Osteocyte (in vitro differentiated cells): ENCODE results near the gene LTF. TPM values are rescaled to one million over a fixed set of nuclear protein-coding genes. Genes with fewer than 3 reads are reported as not detected.
A peak's percentile ranks its signal among the peaks of the same experiment; 100 is the strongest.

Experiments
- DNase-seq: peaks from one replicate; pipeline ENCODE4 v3.0.0; 2021; ENCODE audit warnings: mixed read lengths; ENCODE audit not compliant: unreplicated experiment; ENCODE audit errors: extremely low spot score
- H3K27ac Mint-ChIP-seq: one replicate; pipeline ENCODE4 v1.8.0; 2021; ENCODE audit warnings: mild to moderate bottlenecking, mixed read lengths; ENCODE audit not compliant: unreplicated experiment
- H3K27me3 Mint-ChIP-seq: one replicate; pipeline ENCODE4 v1.8.0; 2021; ENCODE audit warnings: mixed read lengths; ENCODE audit not compliant: unreplicated experiment
- H3K36me3 Mint-ChIP-seq: one replicate; pipeline ENCODE4 v1.8.0; 2021; ENCODE audit warnings: mixed read lengths; ENCODE audit not compliant: unreplicated experiment
- H3K4me1 Mint-ChIP-seq: one replicate; pipeline ENCODE4 v1.8.0; 2021; ENCODE audit warnings: mixed read lengths; ENCODE audit not compliant: unreplicated experiment
- H3K4me3 Mint-ChIP-seq: one replicate; pipeline ENCODE4 v1.8.0; 2021; ENCODE audit warnings: mild to moderate bottlenecking, moderate library complexity, mixed read lengths; ENCODE audit not compliant: unreplicated experiment
- H3K9me3 Mint-ChIP-seq: one replicate; pipeline ENCODE4 v1.8.0; 2021; ENCODE audit warnings: mixed read lengths; ENCODE audit not compliant: unreplicated experiment
- total RNA-seq: library from RNA; stranded (reverse); gene quantifications from 2 replicates; pipeline ENCODE4 v1.2.1, GENCODE V29; 2021
- TF ChIP-seq, protein P1 (sequence below): fragments of 200-600 bp; sonication (generic); IDR thresholded peaks from 2 replicates; pipeline ENCODE4 v1.5.0; 2021; ENCODE audit warnings: antibody characterized with exemption, mild to moderate bottlenecking, moderate library complexity

The LTF gene
- total RNA-seq, 1 donor from 2014 or later: not detected

DNA sequence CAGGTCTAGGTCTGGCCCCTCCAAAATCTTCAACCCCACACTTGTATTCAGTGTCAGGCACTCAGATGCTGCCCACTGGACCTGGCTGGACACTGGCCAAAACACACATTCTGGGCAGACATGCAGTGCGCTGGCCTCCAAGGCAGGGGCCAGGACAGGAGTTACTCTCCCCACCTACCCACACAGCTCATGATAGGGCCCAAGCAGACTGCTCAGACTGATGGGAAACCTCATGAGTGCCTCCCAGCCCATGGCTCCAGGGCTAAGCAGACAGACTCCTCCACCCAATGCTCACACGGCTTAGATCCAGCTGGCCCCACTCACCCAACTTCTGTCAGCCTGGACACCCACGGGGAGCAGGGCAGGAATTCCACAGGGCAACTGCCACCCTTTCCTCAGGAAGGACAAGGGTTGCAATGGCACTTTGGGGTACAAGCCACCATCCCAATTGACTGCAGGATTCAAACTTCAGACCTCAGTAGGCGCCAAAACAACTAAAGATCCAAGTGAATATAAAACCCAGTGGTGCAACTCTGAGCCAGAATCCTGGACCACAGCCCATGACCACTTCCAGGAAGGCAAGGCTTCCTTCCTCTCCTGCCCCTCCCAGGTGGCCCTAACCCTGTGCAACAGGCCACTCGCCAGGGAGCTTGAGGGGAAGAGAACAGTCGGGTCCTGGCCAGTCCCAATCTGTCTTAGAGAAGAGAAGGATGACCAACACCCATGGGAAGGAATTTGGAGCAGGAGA lies 1.4 kb downstream of the LTF start:
- no peaks in the 10 kb centered on the region for H3K4me1 Mint-ChIP-seq
- no peak overlapping the region for H3K27ac Mint-ChIP-seq
- H3K36me3 Mint-ChIP-seq: no peaks in the 10 kb centered on the region
- TF ChIP-seq, protein P1, sequence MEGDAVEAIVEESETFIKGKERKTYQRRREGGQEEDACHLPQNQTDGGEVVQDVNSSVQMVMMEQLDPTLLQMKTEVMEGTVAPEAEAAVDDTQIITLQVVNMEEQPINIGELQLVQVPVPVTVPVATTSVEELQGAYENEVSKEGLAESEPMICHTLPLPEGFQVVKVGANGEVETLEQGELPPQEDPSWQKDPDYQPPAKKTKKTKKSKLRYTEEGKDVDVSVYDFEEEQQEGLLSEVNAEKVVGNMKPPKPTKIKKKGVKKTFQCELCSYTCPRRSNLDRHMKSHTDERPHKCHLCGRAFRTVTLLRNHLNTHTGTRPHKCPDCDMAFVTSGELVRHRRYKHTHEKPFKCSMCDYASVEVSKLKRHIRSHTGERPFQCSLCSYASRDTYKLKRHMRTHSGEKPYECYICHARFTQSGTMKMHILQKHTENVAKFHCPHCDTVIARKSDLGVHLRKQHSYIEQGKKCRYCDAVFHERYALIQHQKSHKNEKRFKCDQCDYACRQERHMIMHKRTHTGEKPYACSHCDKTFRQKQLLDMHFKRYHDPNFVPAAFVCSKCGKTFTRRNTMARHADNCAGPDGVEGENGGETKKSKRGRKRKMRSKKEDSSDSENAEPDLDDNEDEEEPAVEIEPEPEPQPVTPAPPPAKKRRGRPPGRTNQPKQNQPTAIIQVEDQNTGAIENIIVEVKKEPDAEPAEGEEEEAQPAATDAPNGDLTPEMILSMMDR: no peak
- DNase-seq: peak; percentile 77
- H3K9me3 Mint-ChIP-seq: peaks cover 4% of the 10 kb centered on the region
- H3K27me3 Mint-ChIP-seq: peaks cover 40% of the 10 kb centered on the region
- no peak overlapping the region for H3K4me3 Mint-ChIP-seq

GRCh38 chr3:46462511-46462910 lies 2.2 kb downstream of the LTF start:
- H3K27me3 Mint-ChIP-seq: peaks cover 40% of the 10 kb centered on the region
- DNase-seq: no peak
- TF ChIP-seq, protein P1: no peak
- peaks cover 4% of the 10 kb centered on the region for H3K9me3 Mint-ChIP-seq
- H3K27ac Mint-ChIP-seq: no peak overlapping the region
- no peaks in the 10 kb centered on the region for H3K36me3 Mint-ChIP-seq
- no peak overlapping the region for H3K4me3 Mint-ChIP-seq
- no peaks in the 10 kb centered on the region for H3K4me1 Mint-ChIP-seq

DNA sequence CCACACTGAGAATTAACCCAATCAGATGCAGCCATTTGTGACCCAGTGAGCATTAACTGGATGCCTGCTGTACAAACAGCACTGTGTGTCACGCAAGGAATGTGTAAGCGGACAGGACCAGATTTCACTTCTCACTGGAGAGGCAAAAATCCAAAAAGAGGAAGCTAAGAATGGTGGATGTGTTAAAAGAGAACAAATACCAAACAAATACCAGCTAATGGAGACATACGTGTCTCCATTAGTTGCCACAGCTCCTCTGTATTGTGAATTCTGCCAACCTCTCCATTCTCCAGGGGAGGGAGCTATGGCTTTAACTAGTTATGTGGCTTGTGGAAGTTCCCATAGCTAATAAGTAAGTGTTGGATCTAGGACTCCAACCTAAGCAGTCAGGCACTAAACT lies 2.6 kb downstream of the LTF start:
- TF ChIP-seq, protein P1: no peak
- Mint-ChIP-seq H3K9me3 (peaks cover 4% of the 10 kb centered on the region), H3K4me1 (no peaks in the 10 kb centered on the region), H3K27ac (no peak overlapping the region), H3K27me3 (peaks cover 39% of the 10 kb centered on the region), H3K4me3 (no peak overlapping the region), H3K36me3 (no peaks in the 10 kb centered on the region)
- DNase-seq: peak; percentile 36

- H3K36me3 Mint-ChIP-seq: no peaks in the 10 kb centered on the region
- TF ChIP-seq, protein P1: no peak
- H3K9me3 Mint-ChIP-seq: peaks cover 4% of the 10 kb centered on the region
- H3K27me3 Mint-ChIP-seq: peaks cover 36% of the 10 kb centered on the region
- DNase-seq: peak; percentile 17
- no peak overlapping the region for H3K27ac Mint-ChIP-seq
- H3K4me1 Mint-ChIP-seq: no peaks in the 10 kb centered on the region
- no peak overlapping the region for H3K4me3 Mint-ChIP-seq
Observed at GRCh38 chr3:46460051-46460450, 4.7 kb downstream of the LTF start.

- no peaks in the 10 kb centered on the region for H3K36me3 Mint-ChIP-seq
Observed at GRCh38 chr3:46456118-46456517, 8.6 kb downstream of the LTF start.

More at GRCh38 chr3:46456118-46456517, 8.6 kb downstream of the LTF start:
- TF ChIP-seq, protein P1: no peak
- Mint-ChIP-seq H3K4me3 (no peak overlapping the region), H3K27me3 (peaks cover 55% of the 10 kb centered on the region), H3K9me3 (no peaks in the 10 kb centered on the region), H3K4me1 (no peaks in the 10 kb centered on the region), H3K27ac (no peak overlapping the region)
- no peak for DNase-seq
